GM13976 (cell line): Measurements from ENCODE around the gene TMEM17.
"Not testable (repeated sequence)": the region's sequence is repeated elsewhere in the genome, so short reads cannot be mapped to it uniquely, and the experiment has no call there.

Experiments used
- DNase-seq: peaks from one replicate; pipeline ENCODE4 v3.0.0; 2012; ENCODE audit warnings: low spot score
- CTCF ChIP-seq: IDR thresholded peaks from 2 replicates; pipeline ENCODE4 v1.5.1; 2012; ENCODE audit warnings: borderline replicate concordance, mild to moderate bottlenecking; ENCODE audit not compliant: insufficient read depth; ENCODE audit errors: extremely low read depth, missing control alignments, control extremely low read depth
- in situ Hi-C: fragments of 300-500 bp; cut with MboI; formaldehyde crosslinking; loops from one replicate; pipeline ENCODE4 v1.12.0; 2022; ENCODE audit warnings: low sequenced_read_pairs, mixed read lengths, inconsistent platforms; ENCODE audit not compliant: unreplicated experiment

Gene TMEM17

GRCh38 chr2:62527478-62528210 is 21.6 kb upstream of the TMEM17 start:
- DNase-seq = no peak
- no peak for TF ChIP-seq CTCF
- in situ Hi-C loops = no loop called here

GRCh38 chr2:62526531-62527381 is 20.8 kb upstream of the TMEM17 start:
- TF ChIP-seq CTCF = no peak
- in situ Hi-C loops = no loop called here
- DNase-seq = no peak

DNA sequence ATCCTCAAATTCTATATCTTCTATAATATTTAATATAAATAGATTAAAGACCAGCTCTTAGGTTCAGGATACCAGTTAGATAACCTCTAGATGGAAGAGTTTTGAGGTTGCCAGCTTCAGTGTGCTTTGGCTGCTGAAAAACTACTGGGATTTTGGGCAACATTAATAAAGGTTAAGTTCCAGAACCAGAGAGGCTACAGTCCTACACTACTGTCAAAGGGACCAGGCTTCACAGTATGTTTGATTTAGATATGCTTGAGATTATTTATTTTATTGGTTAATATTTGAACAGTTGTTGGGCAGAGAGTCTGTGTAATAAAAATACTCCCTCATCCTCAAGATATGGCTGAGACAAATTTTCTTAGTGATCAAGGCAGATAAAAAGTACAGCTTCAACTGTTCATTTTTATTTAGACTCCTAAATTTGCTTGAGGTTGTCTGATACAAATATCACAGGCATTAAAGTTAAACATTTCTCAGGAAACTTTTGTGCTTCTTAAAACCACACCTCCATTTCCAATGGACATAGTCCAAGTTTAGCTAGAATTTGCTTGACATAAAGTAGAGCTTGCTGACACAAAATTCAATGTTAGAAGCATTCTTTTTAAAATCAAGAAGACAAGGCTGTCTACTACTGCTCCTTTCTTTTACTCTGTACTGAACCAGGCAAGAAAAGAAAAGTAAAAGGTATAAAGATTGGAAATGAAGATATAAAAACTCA is 19.7 kb upstream of the TMEM17 start:
- DNase-seq = no peak
- in situ Hi-C loops = no loop called here
- no peak for TF ChIP-seq CTCF

- TF ChIP-seq CTCF = no peak
- DNase-seq = no peak
- in situ Hi-C loops = no loop called here
Observed at GRCh38 chr2:62524293-62524941, 18.4 kb upstream of the TMEM17 start.

- DNase-seq, in situ Hi-C loops: not testable (repeated sequence)
Observed at GRCh38 chr2:62521061-62521460, 15.1 kb upstream of the TMEM17 start.

DNA sequence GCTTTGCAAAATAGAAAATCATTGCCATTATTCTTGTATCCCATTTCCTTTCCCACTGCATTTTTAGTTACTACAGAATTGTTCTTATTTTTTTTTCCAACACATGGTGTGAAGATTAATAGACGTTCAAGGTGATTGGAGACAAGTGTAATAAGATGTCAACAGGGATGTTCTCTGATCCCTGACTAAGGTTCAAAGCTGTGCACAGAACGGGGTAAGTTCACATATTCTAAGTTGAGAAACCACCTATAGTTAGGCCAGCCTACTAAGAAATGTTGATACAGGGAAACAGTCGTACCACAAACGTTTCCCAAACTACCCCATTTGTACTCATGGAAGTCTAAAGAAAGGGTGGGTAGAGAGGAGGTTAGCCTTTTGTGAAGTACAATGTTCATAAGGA is 6.4 kb upstream of the TMEM17 start:
- in situ Hi-C loops = no loop called here
- no peak for DNase-seq
- TF ChIP-seq CTCF = no peak
